ENCODE measurements around the gene MYRFL. TPM values are rescaled to one million over a fixed set of nuclear protein-coding genes. Genes with fewer than 3 reads are reported as not detected.
"Not testable (repeated sequence)": the region's sequence is repeated elsewhere in the genome, so short reads cannot be mapped to it uniquely, and the experiment has no call there.

MYRFL gene
- total RNA-seq, 2 donors from 2014 or later: 0.15 to 0.55 TPM

DNA sequence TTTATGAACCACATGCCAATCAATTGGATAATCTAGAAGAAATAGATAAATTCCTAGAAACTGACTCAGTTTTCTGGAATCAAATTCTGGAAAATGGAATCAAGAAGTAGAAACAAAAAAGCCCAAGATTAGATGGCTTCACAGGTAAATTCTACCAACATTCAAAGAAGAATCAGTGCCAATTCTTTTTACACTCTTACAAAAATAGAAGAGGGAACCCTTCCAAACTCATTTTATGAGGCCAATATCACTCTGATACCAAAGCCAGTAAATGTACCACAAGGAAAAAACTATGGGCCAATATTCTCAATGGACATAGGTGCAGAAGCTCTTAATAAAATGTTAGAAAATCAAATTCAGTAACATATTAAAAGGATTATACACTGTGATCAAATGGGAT, 35.7 kb upstream of the MYRFL start:
- Mint-ChIP-seq H3K4me3 (no peak overlapping the region), H3K4me1 (no peaks in the 10 kb centered on the region), H3K36me3 (ENCODE audit: low read depth) (peaks cover 62% of the 10 kb centered on the region), H3K27me3 (ENCODE audit: insufficient read depth) (no peaks in the 10 kb centered on the region), H3K27ac (no peak overlapping the region), H3K9me3 (peaks cover 32% of the 10 kb centered on the region)
- no peak overlapping the region for H3K27ac ChIP-seq (ENCODE audit: low read depth, low read length)
- no peaks in the 10 kb centered on the region for H3K27me3 ChIP-seq (ENCODE audit: control insufficient read depth, insufficient read depth, low read length, poor library complexity, severe bottlenecking)
- no peak overlapping the region for H3K9ac ChIP-seq (ENCODE audit: extremely low read depth, low read length, poor library complexity, severe bottlenecking)
- no peaks in the 10 kb centered on the region for H3K36me3 ChIP-seq (ENCODE audit: control insufficient read depth, insufficient read depth, low read length)
- H3K4me3 ChIP-seq (ENCODE audit: low read length): no peak overlapping the region
- H3K9me3 ChIP-seq (ENCODE audit: control insufficient read depth, low read length): peaks cover 35% of the 10 kb centered on the region
- TF ChIP-seq, protein P1, sequence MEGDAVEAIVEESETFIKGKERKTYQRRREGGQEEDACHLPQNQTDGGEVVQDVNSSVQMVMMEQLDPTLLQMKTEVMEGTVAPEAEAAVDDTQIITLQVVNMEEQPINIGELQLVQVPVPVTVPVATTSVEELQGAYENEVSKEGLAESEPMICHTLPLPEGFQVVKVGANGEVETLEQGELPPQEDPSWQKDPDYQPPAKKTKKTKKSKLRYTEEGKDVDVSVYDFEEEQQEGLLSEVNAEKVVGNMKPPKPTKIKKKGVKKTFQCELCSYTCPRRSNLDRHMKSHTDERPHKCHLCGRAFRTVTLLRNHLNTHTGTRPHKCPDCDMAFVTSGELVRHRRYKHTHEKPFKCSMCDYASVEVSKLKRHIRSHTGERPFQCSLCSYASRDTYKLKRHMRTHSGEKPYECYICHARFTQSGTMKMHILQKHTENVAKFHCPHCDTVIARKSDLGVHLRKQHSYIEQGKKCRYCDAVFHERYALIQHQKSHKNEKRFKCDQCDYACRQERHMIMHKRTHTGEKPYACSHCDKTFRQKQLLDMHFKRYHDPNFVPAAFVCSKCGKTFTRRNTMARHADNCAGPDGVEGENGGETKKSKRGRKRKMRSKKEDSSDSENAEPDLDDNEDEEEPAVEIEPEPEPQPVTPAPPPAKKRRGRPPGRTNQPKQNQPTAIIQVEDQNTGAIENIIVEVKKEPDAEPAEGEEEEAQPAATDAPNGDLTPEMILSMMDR (conservative IDR thresholded peaks at IDR 0.05): no peak
- no peak for DNase-seq
- no peaks in the 10 kb centered on the region for H3K4me1 ChIP-seq (ENCODE audit: control insufficient read depth, insufficient read depth, low read length)

DNA sequence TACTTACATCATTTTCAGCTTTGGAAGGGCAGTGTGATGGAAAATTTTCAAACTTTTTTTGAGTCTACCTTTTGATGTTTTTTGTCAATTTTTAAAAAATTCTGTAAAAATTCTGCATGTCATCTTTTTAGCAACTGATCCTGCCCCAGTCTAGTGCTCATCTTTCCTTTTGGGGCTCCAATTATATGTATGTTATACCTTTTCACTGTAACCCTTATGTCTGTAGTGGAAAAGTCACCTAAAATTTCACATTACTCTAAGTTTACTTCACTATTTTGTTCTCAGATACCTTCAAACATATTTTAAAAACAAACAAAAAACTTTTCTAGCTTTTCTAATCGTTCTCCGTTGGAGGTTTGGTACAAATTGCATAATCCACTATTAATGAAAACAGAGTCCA, 32.5 kb upstream of the MYRFL start:
- DNase-seq: no peak
- H3K27ac Mint-ChIP-seq: no peak overlapping the region
- H3K4me1 ChIP-seq (ENCODE audit: control insufficient read depth, insufficient read depth, low read length): no peaks in the 10 kb centered on the region
- H3K4me1 Mint-ChIP-seq: no peaks in the 10 kb centered on the region
- peaks cover 41% of the 10 kb centered on the region for H3K9me3 ChIP-seq (ENCODE audit: control insufficient read depth, low read length)
- H3K9ac ChIP-seq (ENCODE audit: extremely low read depth, low read length, poor library complexity, severe bottlenecking): no peak overlapping the region
- H3K27me3 Mint-ChIP-seq (ENCODE audit: insufficient read depth): no peaks in the 10 kb centered on the region
- no peaks in the 10 kb centered on the region for H3K27me3 ChIP-seq (ENCODE audit: control insufficient read depth, insufficient read depth, low read length, poor library complexity, severe bottlenecking)
- peaks cover 37% of the 10 kb centered on the region for H3K9me3 Mint-ChIP-seq
- peaks cover 73% of the 10 kb centered on the region for H3K36me3 Mint-ChIP-seq (ENCODE audit: low read depth)
- TF ChIP-seq, protein P1 (conservative IDR thresholded peaks at IDR 0.05): no peak
- H3K36me3 ChIP-seq (ENCODE audit: control insufficient read depth, insufficient read depth, low read length): peaks cover 16% of the 10 kb centered on the region
- WGBS, 2 experiments (ENCODE audit: insufficient coverage in 1 of 2, insufficient read length in 1 of 2): 93 to 100% methylated on average over 2 of the region's 2 CpGs
- H3K4me3 ChIP-seq (ENCODE audit: low read length): no peak overlapping the region
- no peak overlapping the region for H3K4me3 Mint-ChIP-seq
- H3K27ac ChIP-seq (ENCODE audit: low read depth, low read length): no peak overlapping the region

DNA sequence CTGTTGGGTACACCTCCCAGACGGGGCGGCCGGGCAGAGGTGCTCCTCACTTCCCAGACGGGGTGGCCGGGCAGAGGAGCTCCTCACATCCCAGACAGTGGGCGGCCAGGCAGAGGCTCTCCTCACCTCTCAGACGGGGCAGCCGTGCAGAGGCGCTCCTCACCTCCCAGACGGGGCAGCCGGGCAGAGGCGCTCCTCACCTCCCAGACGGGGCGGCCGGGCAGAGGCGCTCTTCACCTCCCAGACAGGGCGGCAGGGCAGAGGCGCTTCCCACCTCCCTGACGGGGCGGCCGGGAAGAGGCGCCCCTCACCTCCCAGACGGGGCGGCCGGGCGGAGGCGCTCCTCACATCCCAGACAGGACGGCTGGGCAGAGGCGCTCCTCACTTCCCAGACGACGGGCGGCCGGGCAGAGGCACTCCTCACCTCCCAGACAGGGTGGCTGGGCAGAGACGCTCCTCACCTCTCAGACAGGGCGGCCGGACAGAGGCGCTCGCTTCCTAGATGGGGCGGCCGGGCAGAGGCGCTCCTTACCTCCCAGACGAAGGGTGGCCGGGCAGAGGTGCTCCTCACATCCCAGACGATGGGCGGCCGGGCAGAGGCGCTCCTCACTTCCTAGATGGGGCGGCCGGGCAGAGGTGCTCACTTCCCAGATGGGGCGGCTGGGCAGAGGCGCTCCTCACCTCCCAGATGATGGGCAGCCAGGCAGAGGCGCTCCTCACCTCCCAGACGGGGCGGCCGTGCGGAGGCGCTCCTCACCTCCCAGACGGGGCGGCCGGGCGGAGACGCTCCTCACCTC, 17.7 kb upstream of the MYRFL start:
- not testable (repeated sequence) for H3K4me3 Mint-ChIP-seq; H3K4me1 Mint-ChIP-seq; H3K27ac Mint-ChIP-seq; DNase-seq; H3K4me1 ChIP-seq (ENCODE audit: control insufficient read depth, insufficient read depth, low read length); H3K9ac ChIP-seq (ENCODE audit: extremely low read depth, low read length, poor library complexity, severe bottlenecking); H3K27ac ChIP-seq (ENCODE audit: low read depth, low read length); H3K27me3 Mint-ChIP-seq (ENCODE audit: insufficient read depth); H3K4me3 ChIP-seq (ENCODE audit: low read length); H3K27me3 ChIP-seq (ENCODE audit: control insufficient read depth, insufficient read depth, low read length, poor library complexity, severe bottlenecking)
- Histone ChIP-seq H3K36me3 (ENCODE audit: control insufficient read depth, insufficient read depth, low read length) (peaks cover 11% of the 10 kb centered on the region), H3K9me3 (ENCODE audit: control insufficient read depth, low read length) (peaks cover 16% of the 10 kb centered on the region)
- Mint-ChIP-seq H3K9me3 (peaks cover 75% of the 10 kb centered on the region), H3K36me3 (ENCODE audit: low read depth) (peaks cover 74% of the 10 kb centered on the region)
- 92 to 98% methylated on average over 8 to 62 of the region's 62 CpGs for WGBS, 2 experiments (ENCODE audit: insufficient coverage in 1 of 2, insufficient read length in 1 of 2)
